Nephron (organoid): ENCODE results near the gene CMYA5.

Experiments
- H3K27ac Mint-ChIP-seq, 3 experiments: 2 replicates each; pipeline ENCODE4 v1.8.0; 2020; ENCODE audit warnings: mixed read lengths in 3 of 3, mild to moderate bottlenecking in 2 of 3, moderate library complexity in 1 of 3
- H3K27me3 Mint-ChIP-seq: 2 replicates; pipeline ENCODE4 v1.8.0; 2021; ENCODE audit warnings: low read depth, mild to moderate bottlenecking, moderate library complexity, mixed read lengths
- H3K36me3 Mint-ChIP-seq: 2 replicates; pipeline ENCODE4 v1.8.0; 2020; ENCODE audit warnings: low read depth, mixed read lengths
- H3K4me1 Mint-ChIP-seq: 2 replicates; pipeline ENCODE4 v1.8.0; 2020; ENCODE audit warnings: mixed read lengths
- H3K4me3 Mint-ChIP-seq, 3 experiments: 2 replicates each; pipeline ENCODE4 v1.8.0; 2020; ENCODE audit warnings: mild to moderate bottlenecking in 3 of 3, mixed read lengths in 3 of 3, moderate library complexity in 2 of 3
- H3K9me3 Mint-ChIP-seq: 2 replicates; pipeline ENCODE4 v1.8.0; 2020; ENCODE audit warnings: mixed read lengths
- CTCF ChIP-seq, 3 experiments: fragments of 200-600 bp; sonication (generic); IDR thresholded peaks; one replicate each; pipeline ENCODE4 v1.5.0; 2021; ENCODE audit warnings: antibody characterized with exemption in 3 of 3; ENCODE audit not compliant: unreplicated experiment in 3 of 3

CMYA5 gene

GRCh38 chr5:79716839-79717238 lies 27.2 kb downstream of the CMYA5 start:
- no peak overlapping the region for H3K4me3 Mint-ChIP-seq
- TF ChIP-seq CTCF (IDR thresholded peaks at IDR 0.05; ENCODE audit: unreplicated experiment in 3 of 3) = no peak

GRCh38 chr5:79720096-79720495 lies 30.5 kb downstream of the CMYA5 start:
- H3K36me3 Mint-ChIP-seq = peaks cover 13% of the 10 kb centered on the region
- H3K27ac Mint-ChIP-seq = no peak overlapping the region
- TF ChIP-seq CTCF (IDR thresholded peaks at IDR 0.05; ENCODE audit: unreplicated experiment in 3 of 3) = no peak
- H3K4me3 Mint-ChIP-seq = no peak overlapping the region
- no peaks in the 10 kb centered on the region for H3K27me3 Mint-ChIP-seq
- no peaks in the 10 kb centered on the region for H3K4me1 Mint-ChIP-seq
- H3K9me3 Mint-ChIP-seq = peaks cover 28% of the 10 kb centered on the region

More at GRCh38 chr5:79716839-79717238, 27.2 kb downstream of the CMYA5 start:
- H3K27me3 Mint-ChIP-seq = no peaks in the 10 kb centered on the region
- H3K27ac Mint-ChIP-seq = no peak overlapping the region
- H3K4me1 Mint-ChIP-seq = no peaks in the 10 kb centered on the region
- peaks cover 13% of the 10 kb centered on the region for H3K36me3 Mint-ChIP-seq
- peaks cover 20% of the 10 kb centered on the region for H3K9me3 Mint-ChIP-seq

GRCh38 chr5:79727451-79728355 lies 38.1 kb downstream of the CMYA5 start:
- H3K4me1 Mint-ChIP-seq = no peaks in the 10 kb centered on the region
- H3K4me3 Mint-ChIP-seq = no peak overlapping the region
- H3K9me3 Mint-ChIP-seq = peaks cover 13% of the 10 kb centered on the region
- H3K36me3 Mint-ChIP-seq = peaks cover 36% of the 10 kb centered on the region
- H3K27me3 Mint-ChIP-seq = peaks cover 7% of the 10 kb centered on the region
- H3K27ac Mint-ChIP-seq = no peak overlapping the region
- no peak for TF ChIP-seq CTCF (IDR thresholded peaks at IDR 0.05; ENCODE audit: unreplicated experiment in 3 of 3)

- no peak overlapping the region for H3K4me3 Mint-ChIP-seq
- H3K4me1 Mint-ChIP-seq = no peaks in the 10 kb centered on the region
- peaks cover 7% of the 10 kb centered on the region for H3K27me3 Mint-ChIP-seq
- no peak overlapping the region for H3K27ac Mint-ChIP-seq
- no peak for TF ChIP-seq CTCF (IDR thresholded peaks at IDR 0.05; ENCODE audit: unreplicated experiment in 3 of 3)
- peaks cover 10% of the 10 kb centered on the region for H3K9me3 Mint-ChIP-seq
- H3K36me3 Mint-ChIP-seq = peaks cover 36% of the 10 kb centered on the region
These were observed 38.8 kb downstream of the CMYA5 start for GRCh38 chr5:79728396-79728795.

GRCh38 chr5:79729679-79730078 lies 40.0 kb downstream of the CMYA5 start:
- no peaks in the 10 kb centered on the region for H3K4me1 Mint-ChIP-seq
- no peak for TF ChIP-seq CTCF (IDR thresholded peaks at IDR 0.05; ENCODE audit: unreplicated experiment in 3 of 3)
- H3K4me3 Mint-ChIP-seq = no peak overlapping the region
- H3K9me3 Mint-ChIP-seq = peaks cover 10% of the 10 kb centered on the region
- peaks cover 7% of the 10 kb centered on the region for H3K27me3 Mint-ChIP-seq
- H3K36me3 Mint-ChIP-seq = peaks cover 36% of the 10 kb centered on the region
- no peak overlapping the region for H3K27ac Mint-ChIP-seq

GRCh38 chr5:79730564-79730963 lies 40.9 kb downstream of the CMYA5 start:
- Mint-ChIP-seq H3K4me1 (no peaks in the 10 kb centered on the region), H3K9me3 (peaks cover 11% of the 10 kb centered on the region), H3K4me3 (no peak overlapping the region), H3K27me3 (peaks cover 7% of the 10 kb centered on the region), H3K36me3 (peaks cover 37% of the 10 kb centered on the region), H3K27ac (no peak overlapping the region)
- TF ChIP-seq CTCF (IDR thresholded peaks at IDR 0.05; ENCODE audit: unreplicated experiment in 3 of 3) = no peak
